Measurements from ENCODE around the gene RASAL2.
A peak's percentile ranks its signal among the peaks of the same experiment; 100 is the strongest.

RASAL2 gene

GRCh38 chr1:178506177-178506576 lies 412.3 kb downstream of the RASAL2 start:
- no peak for DNase-seq (ENCODE audit: low read depth in 2 of 2)
- TF ChIP-seq, protein P1, sequence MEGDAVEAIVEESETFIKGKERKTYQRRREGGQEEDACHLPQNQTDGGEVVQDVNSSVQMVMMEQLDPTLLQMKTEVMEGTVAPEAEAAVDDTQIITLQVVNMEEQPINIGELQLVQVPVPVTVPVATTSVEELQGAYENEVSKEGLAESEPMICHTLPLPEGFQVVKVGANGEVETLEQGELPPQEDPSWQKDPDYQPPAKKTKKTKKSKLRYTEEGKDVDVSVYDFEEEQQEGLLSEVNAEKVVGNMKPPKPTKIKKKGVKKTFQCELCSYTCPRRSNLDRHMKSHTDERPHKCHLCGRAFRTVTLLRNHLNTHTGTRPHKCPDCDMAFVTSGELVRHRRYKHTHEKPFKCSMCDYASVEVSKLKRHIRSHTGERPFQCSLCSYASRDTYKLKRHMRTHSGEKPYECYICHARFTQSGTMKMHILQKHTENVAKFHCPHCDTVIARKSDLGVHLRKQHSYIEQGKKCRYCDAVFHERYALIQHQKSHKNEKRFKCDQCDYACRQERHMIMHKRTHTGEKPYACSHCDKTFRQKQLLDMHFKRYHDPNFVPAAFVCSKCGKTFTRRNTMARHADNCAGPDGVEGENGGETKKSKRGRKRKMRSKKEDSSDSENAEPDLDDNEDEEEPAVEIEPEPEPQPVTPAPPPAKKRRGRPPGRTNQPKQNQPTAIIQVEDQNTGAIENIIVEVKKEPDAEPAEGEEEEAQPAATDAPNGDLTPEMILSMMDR (IDR thresholded peaks at IDR 0.05; ENCODE audit: low read depth, low read length): no peak
- H3K4me3 ChIP-seq (replicated peaks in 1 of 2; ENCODE audit: low read depth in 2 of 2, low read length in 2 of 2): no peak overlapping the region

DNA sequence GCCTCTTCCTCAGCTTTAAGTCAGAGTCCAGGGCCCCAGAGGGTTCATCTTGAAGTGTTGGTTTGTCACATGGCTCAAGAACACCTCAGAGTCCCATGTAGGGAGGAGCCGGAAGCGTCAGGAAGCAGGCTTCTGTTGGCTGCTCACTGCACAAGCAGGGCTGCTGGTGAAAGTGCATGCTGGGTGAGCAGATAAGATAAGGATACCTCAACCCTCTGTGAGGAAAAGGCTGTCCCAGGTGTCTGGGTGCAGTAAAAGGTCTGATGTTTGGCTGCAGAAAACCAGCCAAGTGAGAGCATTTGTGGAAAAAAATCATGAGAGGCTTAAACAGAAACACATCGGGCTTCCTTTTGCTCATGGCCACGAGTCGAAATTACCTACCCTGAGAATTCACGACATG lies 412.8 kb downstream of the RASAL2 start:
- TF ChIP-seq, protein P1 (IDR thresholded peaks at IDR 0.05; ENCODE audit: low read depth, low read length): no peak
- DNase-seq (ENCODE audit: low read depth in 2 of 2): no peak
- H3K4me3 ChIP-seq (replicated peaks in 1 of 2; ENCODE audit: low read depth in 2 of 2, low read length in 2 of 2): no peak overlapping the region

GRCh38 chr1:178509414-178510007 lies 415.6 kb downstream of the RASAL2 start:
- DNase-seq (ENCODE audit: low read depth in 2 of 2): no peak
- no peak overlapping the region for H3K4me3 ChIP-seq (replicated peaks in 1 of 2; ENCODE audit: low read depth in 2 of 2, low read length in 2 of 2)
- TF ChIP-seq, protein P1 (IDR thresholded peaks at IDR 0.05; ENCODE audit: low read depth, low read length): no peak

DNA sequence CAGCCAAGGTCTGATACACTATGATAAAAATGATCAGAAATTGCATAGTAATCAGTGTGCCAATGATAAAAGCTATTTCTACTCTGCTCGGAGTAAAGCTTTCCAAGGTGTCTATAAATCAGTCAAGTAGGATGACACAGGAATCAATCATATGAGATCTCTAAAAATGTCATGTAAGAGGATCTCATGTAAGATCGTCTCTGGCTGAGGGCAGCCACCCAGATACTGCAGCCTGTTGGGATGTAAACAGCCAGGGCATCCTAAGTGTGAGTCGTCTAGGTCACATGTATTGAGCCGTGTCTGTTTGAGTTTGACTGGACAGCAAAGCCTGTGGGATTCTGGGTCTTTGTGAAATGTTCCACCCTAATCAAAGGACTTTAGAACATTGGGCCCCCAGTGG lies 416.3 kb downstream of the RASAL2 start:
- TF ChIP-seq, protein P1 (IDR thresholded peaks at IDR 0.05; ENCODE audit: low read depth, low read length): no peak
- H3K4me3 ChIP-seq (replicated peaks in 1 of 2; ENCODE audit: low read depth in 2 of 2, low read length in 2 of 2): no peak overlapping the region
- no peak for DNase-seq (ENCODE audit: low read depth in 2 of 2)

- H3K4me3 ChIP-seq (replicated peaks in 1 of 2; ENCODE audit: low read depth in 2 of 2, low read length in 2 of 2): no peak within 1 kb of the TSS
- no peak for DNase-seq (ENCODE audit: low read depth in 2 of 2)
- TF ChIP-seq, protein P1 (IDR thresholded peaks at IDR 0.05; ENCODE audit: low read depth, low read length): no peak
Observed at GRCh38 chr1:178512566-178513277, 418.8 kb downstream of the RASAL2 start, which contains the start of gene TEX35. Gene TEX35 (plus strand): TSS chr1:178513109. CDS start chr1:178513189, 80 bp downstream.

DNA sequence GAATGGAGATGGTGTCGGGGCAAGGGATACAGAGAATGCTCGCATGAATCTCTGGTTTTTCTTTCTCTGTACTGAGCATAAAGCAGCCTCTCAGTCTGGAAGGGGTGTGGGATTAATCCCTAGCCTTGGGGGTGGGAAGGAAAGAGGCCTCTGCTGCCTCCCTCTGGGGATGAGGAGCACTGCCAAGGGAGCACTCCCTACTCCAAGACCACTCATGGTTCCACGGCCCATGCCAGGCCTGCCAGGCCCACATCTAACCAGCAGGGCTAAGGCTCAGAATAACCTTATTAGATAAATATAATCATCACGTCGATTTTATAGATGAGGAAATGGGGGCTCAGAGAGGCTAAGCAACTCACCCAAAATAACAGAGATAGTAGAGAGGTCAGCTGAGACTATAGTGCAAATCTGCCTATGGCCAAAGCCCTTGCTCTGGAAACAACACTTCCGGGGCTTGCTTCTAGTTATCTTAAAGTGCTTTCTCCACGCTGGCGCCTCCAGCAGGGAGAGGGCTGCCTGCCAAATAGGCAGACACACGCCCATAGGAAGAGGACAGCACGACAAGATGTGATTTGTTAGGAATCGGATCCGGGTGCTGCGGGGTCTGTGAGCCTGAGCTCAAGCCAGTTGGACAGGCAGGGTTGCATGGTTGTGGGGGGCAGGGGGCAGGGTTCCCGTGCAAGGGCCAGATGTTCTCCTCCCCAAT lies 419.5 kb downstream of the RASAL2 start:
- peak; percentile 35 to 78 for DNase-seq (ENCODE audit: low read depth in 2 of 2)
- TF ChIP-seq, protein P1 (IDR thresholded peaks at IDR 0.05; ENCODE audit: low read depth, low read length): no peak
- no peak overlapping the region for H3K4me3 ChIP-seq (replicated peaks in 1 of 2; ENCODE audit: low read depth in 2 of 2, low read length in 2 of 2)
